Measurements from ENCODE around the gene FAF1.

The FAF1 gene

DNA sequence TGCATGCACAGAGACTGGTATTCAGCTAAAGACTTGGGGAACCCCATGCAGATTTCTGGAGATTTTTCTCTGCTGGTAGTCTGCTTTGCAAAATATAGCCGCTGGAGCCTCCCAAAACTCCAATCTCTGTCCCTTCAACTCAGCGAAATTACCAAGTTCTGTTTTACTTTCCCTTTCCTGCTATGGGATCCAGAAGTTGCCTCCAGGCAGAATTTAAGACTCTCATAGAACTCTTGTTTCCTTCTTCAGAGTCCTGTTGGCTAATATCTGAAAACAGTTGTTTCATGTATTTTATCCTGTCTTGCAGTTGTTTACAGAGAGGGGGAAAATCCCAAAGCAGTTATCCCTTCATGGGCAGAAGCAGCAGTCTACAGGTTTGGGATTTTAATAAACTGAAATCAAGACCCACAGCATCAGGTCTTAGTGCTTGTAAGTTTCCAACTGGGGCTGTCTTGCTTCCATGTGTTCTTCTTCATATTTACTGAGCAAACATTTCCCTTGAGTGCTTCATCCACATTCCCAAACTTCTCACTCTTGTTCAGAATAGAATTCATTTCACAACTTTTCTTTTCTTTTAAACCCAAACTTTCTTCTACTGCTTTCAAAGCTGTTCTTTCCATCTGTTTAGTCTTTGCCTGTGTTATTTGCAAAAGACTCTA is 315.5 kb downstream of the FAF1 start:
- Histone ChIP-seq H3K9me3 (ENCODE audit: control insufficient read depth, insufficient read depth, low read depth, low read length) (no peaks in the 10 kb centered on the region), H3K4me3 (ENCODE audit: low read depth, low read length) (no peak overlapping the region), H3K27ac (ENCODE audit: extremely low read depth, low read depth, low read length) (no peak overlapping the region), H3K4me1 (ENCODE audit: control insufficient read depth, insufficient read depth, low read length) (peaks cover 3% of the 10 kb centered on the region; the same call in 1 of the 2 replicates), H3K36me3 (ENCODE audit: control insufficient read depth in 2 of 2, insufficient read depth in 1 of 2, low read length in 2 of 2) (no peaks in the 10 kb centered on the region)
- ChIA-PET CTCF (interaction anchor here (0.8 kb wide), 1 partner anchor 61 kb away, joined by 3 read pairs; no protein-coding TSS in a partner anchor), POLR2A (no interaction called here)
- TF ChIP-seq ZNF670 (tag by site-specific recombination; IDR thresholded peaks at IDR 0.05; ENCODE audit: low read depth) = no peak
- no peak for TF ChIP-seq ZFHX2 (tag by site-specific recombination; conservative IDR thresholded peaks at IDR 0.05)
- no peak for TF ChIP-seq KLF9 (tag by site-specific recombination; IDR thresholded peaks at IDR 0.05; ENCODE audit: low read depth)
- no peak for TF ChIP-seq ZNF324 (tag by site-specific recombination; IDR thresholded peaks at IDR 0.05)
- no peak for TF ChIP-seq SCRT1 (tag by site-specific recombination; IDR thresholded peaks at IDR 0.05; ENCODE audit: borderline replicate concordance)

- TF ChIP-seq ZNF23 (tag by site-specific recombination; IDR thresholded peaks at IDR 0.05; ENCODE audit: borderline replicate concordance) (no peak), ZSCAN30 (tag by site-specific recombination; IDR thresholded peaks at IDR 0.05) (no peak), ZNF785 (tag by site-specific recombination; IDR thresholded peaks at IDR 0.05) (no peak), ZSCAN4 (tag by site-specific recombination; IDR thresholded peaks at IDR 0.05) (0 out of 2 replicates have a peak, but pooled peaks have one; percentile 29)
- CTCF ChIA-PET = interaction anchor here (0.7 kb wide), 1 partner anchor 33 kb away, joined by 3 read pairs; no protein-coding TSS in a partner anchor
- no peak overlapping the region for H3K27ac ChIP-seq (ENCODE audit: extremely low read depth, low read depth, low read length)
- no peaks in the 10 kb centered on the region for H3K4me1 ChIP-seq (ENCODE audit: control insufficient read depth, insufficient read depth, low read length)
- POLR2A ChIA-PET = no interaction called here
- H3K36me3 ChIP-seq (ENCODE audit: control insufficient read depth in 2 of 2, insufficient read depth in 1 of 2, low read length in 2 of 2) = no peaks in the 10 kb centered on the region
- no peak overlapping the region for H3K4me3 ChIP-seq (ENCODE audit: low read depth, low read length)
- no peaks in the 10 kb centered on the region for H3K9me3 ChIP-seq (ENCODE audit: control insufficient read depth, insufficient read depth, low read depth, low read length)
These were observed 322.6 kb downstream of the FAF1 start for GRCh38 chr1:50637460-50637859.

DNA sequence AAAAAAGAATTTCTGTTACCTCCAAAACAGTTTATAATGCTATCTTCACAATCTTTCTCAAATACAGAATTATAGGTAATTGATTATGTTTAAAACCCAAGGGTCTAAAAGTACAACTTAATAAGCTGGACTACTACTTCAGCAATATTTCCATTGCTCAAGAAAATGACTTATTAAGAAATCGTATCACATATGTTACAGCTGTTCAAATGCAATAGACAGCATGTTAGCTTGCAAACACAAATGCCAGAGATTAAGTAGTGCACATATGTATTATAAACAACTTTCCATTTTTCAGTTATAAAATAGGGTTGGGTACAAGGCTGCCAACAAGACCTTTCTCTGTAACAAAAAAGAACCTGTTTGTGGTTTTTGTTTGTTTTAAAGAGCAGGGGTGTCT is 325.8 kb downstream of the FAF1 start:
- H3K4me3 ChIP-seq (ENCODE audit: low read depth, low read length) = no peak overlapping the region
- ChIA-PET POLR2A (no interaction called here), CTCF (no interaction called here)

GRCh38 chr1:50633465-50633864 is 326.6 kb downstream of the FAF1 start:
- H3K27ac ChIP-seq (ENCODE audit: extremely low read depth, low read depth, low read length) = no peak overlapping the region
- H3K36me3 ChIP-seq (ENCODE audit: control insufficient read depth in 2 of 2, insufficient read depth in 1 of 2, low read length in 2 of 2) = no peaks in the 10 kb centered on the region
- TF ChIP-seq ZNF623 (tag by site-specific recombination; IDR thresholded peaks at IDR 0.05) (no peak), FEZF1 (tag by site-specific recombination; IDR thresholded peaks at IDR 0.05) (peak; percentile 70)
- TF ChIP-seq, protein P1, sequence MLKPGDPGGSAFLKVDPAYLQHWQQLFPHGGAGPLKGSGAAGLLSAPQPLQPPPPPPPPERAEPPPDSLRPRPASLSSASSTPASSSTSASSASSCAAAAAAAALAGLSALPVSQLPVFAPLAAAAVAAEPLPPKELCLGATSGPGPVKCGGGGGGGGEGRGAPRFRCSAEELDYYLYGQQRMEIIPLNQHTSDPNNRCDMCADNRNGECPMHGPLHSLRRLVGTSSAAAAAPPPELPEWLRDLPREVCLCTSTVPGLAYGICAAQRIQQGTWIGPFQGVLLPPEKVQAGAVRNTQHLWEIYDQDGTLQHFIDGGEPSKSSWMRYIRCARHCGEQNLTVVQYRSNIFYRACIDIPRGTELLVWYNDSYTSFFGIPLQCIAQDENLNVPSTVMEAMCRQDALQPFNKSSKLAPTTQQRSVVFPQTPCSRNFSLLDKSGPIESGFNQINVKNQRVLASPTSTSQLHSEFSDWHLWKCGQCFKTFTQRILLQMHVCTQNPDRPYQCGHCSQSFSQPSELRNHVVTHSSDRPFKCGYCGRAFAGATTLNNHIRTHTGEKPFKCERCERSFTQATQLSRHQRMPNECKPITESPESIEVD (tag by site-specific recombination; IDR thresholded peaks at IDR 0.05) = peak; percentile 57; the same call in 1 of the 2 replicates
- ChIA-PET CTCF (interaction anchor here (0.5 kb wide), 1 partner anchor 27 kb away, joined by 3 read pairs; no protein-coding TSS in a partner anchor), POLR2A (no interaction called here)
- H3K4me3 ChIP-seq (ENCODE audit: low read depth, low read length) = no peak overlapping the region
- H3K4me1 ChIP-seq (ENCODE audit: control insufficient read depth, insufficient read depth, low read length) = no peaks in the 10 kb centered on the region
- no peaks in the 10 kb centered on the region for H3K9me3 ChIP-seq (ENCODE audit: control insufficient read depth, insufficient read depth, low read depth, low read length)

More for the DNA sequence above, 325.8 kb downstream of the FAF1 start:
- no peaks in the 10 kb centered on the region for H3K36me3 ChIP-seq (ENCODE audit: control insufficient read depth in 2 of 2, insufficient read depth in 1 of 2, low read length in 2 of 2)
- TF ChIP-seq ZNF10 (tag by site-specific recombination; IDR thresholded peaks at IDR 0.05) = no peak
- H3K9me3 ChIP-seq (ENCODE audit: control insufficient read depth, insufficient read depth, low read depth, low read length) = no peaks in the 10 kb centered on the region
- no peaks in the 10 kb centered on the region for H3K4me1 ChIP-seq (ENCODE audit: control insufficient read depth, insufficient read depth, low read length)
- H3K27ac ChIP-seq (ENCODE audit: extremely low read depth, low read depth, low read length) = no peak overlapping the region

Measured in HEK293 (cell line).